Osteocyte (in vitro differentiated cells): ENCODE measurements around the gene RGS3. TPM values are rescaled to one million over a fixed set of nuclear protein-coding genes. Genes with fewer than 3 reads are reported as not detected.

ENCODE experiments used
- DNase-seq: peaks from one replicate; pipeline ENCODE4 v3.0.0; 2021; ENCODE audit warnings: mixed read lengths; ENCODE audit not compliant: unreplicated experiment; ENCODE audit errors: extremely low spot score
- H3K27ac Mint-ChIP-seq: one replicate; pipeline ENCODE4 v1.8.0; 2021; ENCODE audit warnings: mild to moderate bottlenecking, mixed read lengths; ENCODE audit not compliant: unreplicated experiment
- H3K27me3 Mint-ChIP-seq: one replicate; pipeline ENCODE4 v1.8.0; 2021; ENCODE audit warnings: mixed read lengths; ENCODE audit not compliant: unreplicated experiment
- H3K36me3 Mint-ChIP-seq: one replicate; pipeline ENCODE4 v1.8.0; 2021; ENCODE audit warnings: mixed read lengths; ENCODE audit not compliant: unreplicated experiment
- H3K4me1 Mint-ChIP-seq: one replicate; pipeline ENCODE4 v1.8.0; 2021; ENCODE audit warnings: mixed read lengths; ENCODE audit not compliant: unreplicated experiment
- H3K4me3 Mint-ChIP-seq: one replicate; pipeline ENCODE4 v1.8.0; 2021; ENCODE audit warnings: mild to moderate bottlenecking, moderate library complexity, mixed read lengths; ENCODE audit not compliant: unreplicated experiment
- H3K9me3 Mint-ChIP-seq: one replicate; pipeline ENCODE4 v1.8.0; 2021; ENCODE audit warnings: mixed read lengths; ENCODE audit not compliant: unreplicated experiment
- CTCF ChIP-seq: fragments of 200-600 bp; sonication (generic); IDR thresholded peaks from 2 replicates; pipeline ENCODE4 v1.5.0; 2021; ENCODE audit warnings: antibody characterized with exemption, mild to moderate bottlenecking, moderate library complexity
- total RNA-seq: library from RNA; stranded (reverse); gene quantifications from 2 replicates; pipeline ENCODE4 v1.2.1, GENCODE V29; 2021

The RGS3 gene
- total RNA-seq, 1 donor from 2014 or later = 67.8 TPM

GRCh38 chr9:113588242-113588810 lies 124.8 kb downstream of the RGS3 start:
- Mint-ChIP-seq H3K4me1 (peaks cover 13% of the 10 kb centered on the region), H3K27ac (no peak overlapping the region), H3K36me3 (peaks cover 26% of the 10 kb centered on the region), H3K4me3 (no peak overlapping the region), H3K9me3 (no peaks in the 10 kb centered on the region), H3K27me3 (no peaks in the 10 kb centered on the region)
- TF ChIP-seq CTCF = no peak
- DNase-seq = no peak

GRCh38 chr9:113588936-113589335 lies 125.4 kb downstream of the RGS3 start:
- DNase-seq = no peak
- Mint-ChIP-seq H3K36me3 (peaks cover 23% of the 10 kb centered on the region), H3K4me3 (no peak overlapping the region), H3K27me3 (no peaks in the 10 kb centered on the region), H3K9me3 (no peaks in the 10 kb centered on the region), H3K27ac (no peak overlapping the region), H3K4me1 (peaks cover 17% of the 10 kb centered on the region)
- no peak for TF ChIP-seq CTCF

GRCh38 chr9:113589407-113589806 lies 125.9 kb downstream of the RGS3 start:
- Mint-ChIP-seq H3K9me3 (no peaks in the 10 kb centered on the region), H3K36me3 (peaks cover 20% of the 10 kb centered on the region), H3K27me3 (no peaks in the 10 kb centered on the region), H3K4me3 (no peak overlapping the region), H3K4me1 (peaks cover 22% of the 10 kb centered on the region), H3K27ac (no peak overlapping the region)
- no peak for TF ChIP-seq CTCF
- DNase-seq = no peak

GRCh38 chr9:113589890-113590289 lies 126.4 kb downstream of the RGS3 start:
- Mint-ChIP-seq H3K9me3 (no peaks in the 10 kb centered on the region), H3K27me3 (no peaks in the 10 kb centered on the region), H3K36me3 (peaks cover 15% of the 10 kb centered on the region), H3K4me3 (no peak overlapping the region), H3K27ac (no peak overlapping the region), H3K4me1 (peaks cover 27% of the 10 kb centered on the region)
- peak; percentile 75 for TF ChIP-seq CTCF
- DNase-seq = no peak

GRCh38 chr9:113590389-113590788 lies 126.9 kb downstream of the RGS3 start:
- Mint-ChIP-seq H3K4me3 (no peak overlapping the region), H3K36me3 (peaks cover 13% of the 10 kb centered on the region), H3K9me3 (no peaks in the 10 kb centered on the region), H3K4me1 (peaks cover 32% of the 10 kb centered on the region), H3K27me3 (no peaks in the 10 kb centered on the region), H3K27ac (no peak overlapping the region)
- DNase-seq = no peak
- TF ChIP-seq CTCF = no peak
